HEK293 (cell line): Measurements from ENCODE around the gene C4orf50.

Source experiments
- CTCF ChIA-PET: fragments of 350-600 bp; formaldehyde crosslinking; extraction: SDS; loops from one replicate; lab custom pipeline; 2021; ENCODE audit warnings: antibody characterized with exemption; lab: Yijun Ruan, JAX
- POLR2A ChIA-PET: fragments of 300-600 bp; formaldehyde crosslinking; extraction: SDS; loops from one replicate; lab custom pipeline; 2020; ENCODE audit warnings: antibody characterized with exemption, inconsistent platforms; lab: Yijun Ruan, JAX
- H3K27ac ChIP-seq: fragments of 200-500 bp; sonication (Bioruptor generic); 2 replicates; pipeline ENCODE4 v1.5.1; 2014; ENCODE audit warnings: low read depth, low read length, control low read depth, inconsistent platforms; ENCODE audit errors: extremely low read depth
- H3K36me3 ChIP-seq, 2 experiments: fragments of 200-500 bp in 1 of 2; sonication (Bioruptor generic) in 1 of 2; 1 replicate in 1 of 2; 2 replicates in 1 of 2; pipeline ENCODE4 v1.5.1; 2014 to 2017; ENCODE audit warnings: inconsistent platforms in 2 of 2, low read length in 2 of 2; ENCODE audit not compliant: control insufficient read depth in 2 of 2, insufficient read depth in 1 of 2
- H3K4me1 ChIP-seq: fragments of 200-500 bp; sonication (Bioruptor generic); 2 replicates; pipeline ENCODE4 v1.5.1; 2014; ENCODE audit warnings: mild to moderate bottlenecking, low read length, inconsistent platforms; ENCODE audit not compliant: control insufficient read depth, insufficient read depth
- H3K4me3 ChIP-seq: 2 replicates; pipeline ENCODE4 v1.5.1; 2011; ENCODE audit warnings: low read depth, mild to moderate bottlenecking, control low read depth, low read length, moderate library complexity
- H3K9me3 ChIP-seq: fragments of 200-500 bp; sonication (Bioruptor generic); 2 replicates; pipeline ENCODE4 v1.5.1; 2014; ENCODE audit warnings: low read depth, low read length, inconsistent platforms; ENCODE audit not compliant: control insufficient read depth, insufficient read depth
- FEZF1 ChIP-seq: fragments of 450-650 bp; formaldehyde crosslinking; IDR thresholded peaks from 2 replicates; pipeline ENCODE4 v1.5.1; 2016; ENCODE audit warnings: missing biosample characterization, missing genetic modification characterization
- HIC1 ChIP-seq: fragments of 450-650 bp; formaldehyde crosslinking; IDR thresholded peaks from 2 replicates; pipeline ENCODE4 v1.5.1; 2016; ENCODE audit warnings: missing biosample characterization, missing genetic modification characterization
- MEIS1 ChIP-seq: sonication (generic); formaldehyde crosslinking; IDR thresholded peaks from 2 replicates; pipeline ENCODE4 v1.8.1; 2022; ENCODE audit warnings: missing genetic modification reagents, mild to moderate bottlenecking, borderline replicate concordance
- OVOL3 ChIP-seq: fragments of 450-650 bp; formaldehyde crosslinking; IDR thresholded peaks from 2 replicates; pipeline ENCODE4 v1.5.1; 2016; ENCODE audit warnings: missing biosample characterization, missing genetic modification characterization
- PRDM1 ChIP-seq: fragments of 450-650 bp; formaldehyde crosslinking; IDR thresholded peaks from 2 replicates; pipeline ENCODE4; 2016; ENCODE audit warnings: missing biosample characterization, missing genetic modification characterization
- PRDM10 ChIP-seq: fragments of 450-650 bp; formaldehyde crosslinking; IDR thresholded peaks from 2 replicates; pipeline ENCODE4 v1.5.1; 2016; ENCODE audit warnings: missing biosample characterization, missing genetic modification characterization
- REPIN1 ChIP-seq: fragments of 450-650 bp; formaldehyde crosslinking; IDR thresholded peaks from 2 replicates; pipeline ENCODE4 v1.5.1; 2017; ENCODE audit warnings: missing biosample characterization, missing genetic modification characterization, low read depth
- SALL2 ChIP-seq: fragments of 450-650 bp; formaldehyde crosslinking; IDR thresholded peaks from 2 replicates; pipeline ENCODE4 v1.5.0; 2017; ENCODE audit warnings: missing biosample characterization, mild to moderate bottlenecking, missing genetic modification characterization, borderline replicate concordance
- ZBTB1 ChIP-seq: fragments of 450-650 bp; formaldehyde crosslinking; IDR thresholded peaks from 2 replicates; pipeline ENCODE4 v1.5.1; 2016; ENCODE audit warnings: missing biosample characterization, missing genetic modification characterization
- ZFHX2 ChIP-seq: fragments of 450-650 bp; formaldehyde crosslinking; conservative IDR thresholded peaks from 2 replicates; pipeline ENCODE4 v1.5.1; 2016; ENCODE audit warnings: missing biosample characterization, missing genetic modification characterization
- ZFP3 ChIP-seq: fragments of 450-650 bp; formaldehyde crosslinking; IDR thresholded peaks from 2 replicates; pipeline ENCODE4 v1.5.1; 2016; ENCODE audit warnings: low read depth, missing biosample characterization, missing genetic modification characterization
- ZNF19 ChIP-seq: fragments of 450-650 bp; formaldehyde crosslinking; IDR thresholded peaks from 2 replicates; pipeline ENCODE4; 2016; ENCODE audit warnings: missing biosample characterization, missing genetic modification characterization, low read depth
- ZNF664 ChIP-seq: fragments of 450-650 bp; formaldehyde crosslinking; IDR thresholded peaks from 2 replicates; pipeline ENCODE4 v1.5.1; 2016; ENCODE audit warnings: missing biosample characterization, missing genetic modification characterization
- TF ChIP-seq, protein P1 (sequence below): fragments of 450-650 bp; formaldehyde crosslinking; IDR thresholded peaks from 2 replicates; pipeline ENCODE4 v1.5.1; 2016; ENCODE audit warnings: missing biosample characterization, missing genetic modification characterization
- TF ChIP-seq, protein P2 (sequence below): fragments of 450-650 bp; formaldehyde crosslinking; conservative IDR thresholded peaks from 2 replicates; pipeline ENCODE4 v1.5.1; 2016; ENCODE audit warnings: low read depth, missing biosample characterization, missing genetic modification characterization
- TF ChIP-seq, protein P3 (sequence below): fragments of 450-650 bp; IDR thresholded peaks from 2 replicates; pipeline ENCODE4 v1.5.1; 2018; ENCODE audit warnings: missing biosample characterization, missing genetic modification characterization

The C4orf50 gene

GRCh38 chr4:6023731-6024130 is 5.5 kb upstream of the C4orf50 start:
- Histone ChIP-seq H3K27ac (no peak overlapping the region), H3K9me3 (no peaks in the 10 kb centered on the region), H3K36me3 (no peaks in the 10 kb centered on the region), H3K4me3 (no peak overlapping the region), H3K4me1 (no peaks in the 10 kb centered on the region)
- TF ChIP-seq ZNF664 (no peak), ZBTB1 (tag by site-specific recombination) (no peak), ZFHX2 (tag by site-specific recombination) (no peak), FEZF1 (tag by site-specific recombination) (no peak), MEIS1 (CRISPR knock-in tag) (no peak), ZNF19 (no peak), PRDM1 (tag by site-specific recombination) (no peak), OVOL3 (tag by site-specific recombination) (no peak), HIC1 (tag by site-specific recombination) (no peak), ZFP3 (tag by site-specific recombination) (no peak), REPIN1 (no peak)
- TF ChIP-seq, protein P1, sequence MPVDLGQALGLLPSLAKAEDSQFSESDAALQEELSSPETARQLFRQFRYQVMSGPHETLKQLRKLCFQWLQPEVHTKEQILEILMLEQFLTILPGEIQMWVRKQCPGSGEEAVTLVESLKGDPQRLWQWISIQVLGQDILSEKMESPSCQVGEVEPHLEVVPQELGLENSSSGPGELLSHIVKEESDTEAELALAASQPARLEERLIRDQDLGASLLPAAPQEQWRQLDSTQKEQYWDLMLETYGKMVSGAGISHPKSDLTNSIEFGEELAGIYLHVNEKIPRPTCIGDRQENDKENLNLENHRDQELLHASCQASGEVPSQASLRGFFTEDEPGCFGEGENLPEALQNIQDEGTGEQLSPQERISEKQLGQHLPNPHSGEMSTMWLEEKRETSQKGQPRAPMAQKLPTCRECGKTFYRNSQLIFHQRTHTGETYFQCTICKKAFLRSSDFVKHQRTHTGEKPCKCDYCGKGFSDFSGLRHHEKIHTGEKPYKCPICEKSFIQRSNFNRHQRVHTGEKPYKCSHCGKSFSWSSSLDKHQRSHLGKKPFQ (tag by site-specific recombination), result no peak
- POLR2A ChIA-PET, result no interaction called here
- CTCF ChIA-PET, result no interaction called here

- ChIA-PET POLR2A (no interaction called here), CTCF (interaction anchor here (4.8 kb wide), 1 partner anchor 24 kb away, joined by 42 read pairs; no protein-coding TSS in a partner anchor)
- Histone ChIP-seq H3K27ac (no peak overlapping the region), H3K4me3 (no peak overlapping the region), H3K9me3 (no peaks in the 10 kb centered on the region), H3K36me3 (no peaks in the 10 kb centered on the region), H3K4me1 (no peaks in the 10 kb centered on the region)
- TF ChIP-seq PRDM1 (tag by site-specific recombination), result no peak
- TF ChIP-seq, protein P2, sequence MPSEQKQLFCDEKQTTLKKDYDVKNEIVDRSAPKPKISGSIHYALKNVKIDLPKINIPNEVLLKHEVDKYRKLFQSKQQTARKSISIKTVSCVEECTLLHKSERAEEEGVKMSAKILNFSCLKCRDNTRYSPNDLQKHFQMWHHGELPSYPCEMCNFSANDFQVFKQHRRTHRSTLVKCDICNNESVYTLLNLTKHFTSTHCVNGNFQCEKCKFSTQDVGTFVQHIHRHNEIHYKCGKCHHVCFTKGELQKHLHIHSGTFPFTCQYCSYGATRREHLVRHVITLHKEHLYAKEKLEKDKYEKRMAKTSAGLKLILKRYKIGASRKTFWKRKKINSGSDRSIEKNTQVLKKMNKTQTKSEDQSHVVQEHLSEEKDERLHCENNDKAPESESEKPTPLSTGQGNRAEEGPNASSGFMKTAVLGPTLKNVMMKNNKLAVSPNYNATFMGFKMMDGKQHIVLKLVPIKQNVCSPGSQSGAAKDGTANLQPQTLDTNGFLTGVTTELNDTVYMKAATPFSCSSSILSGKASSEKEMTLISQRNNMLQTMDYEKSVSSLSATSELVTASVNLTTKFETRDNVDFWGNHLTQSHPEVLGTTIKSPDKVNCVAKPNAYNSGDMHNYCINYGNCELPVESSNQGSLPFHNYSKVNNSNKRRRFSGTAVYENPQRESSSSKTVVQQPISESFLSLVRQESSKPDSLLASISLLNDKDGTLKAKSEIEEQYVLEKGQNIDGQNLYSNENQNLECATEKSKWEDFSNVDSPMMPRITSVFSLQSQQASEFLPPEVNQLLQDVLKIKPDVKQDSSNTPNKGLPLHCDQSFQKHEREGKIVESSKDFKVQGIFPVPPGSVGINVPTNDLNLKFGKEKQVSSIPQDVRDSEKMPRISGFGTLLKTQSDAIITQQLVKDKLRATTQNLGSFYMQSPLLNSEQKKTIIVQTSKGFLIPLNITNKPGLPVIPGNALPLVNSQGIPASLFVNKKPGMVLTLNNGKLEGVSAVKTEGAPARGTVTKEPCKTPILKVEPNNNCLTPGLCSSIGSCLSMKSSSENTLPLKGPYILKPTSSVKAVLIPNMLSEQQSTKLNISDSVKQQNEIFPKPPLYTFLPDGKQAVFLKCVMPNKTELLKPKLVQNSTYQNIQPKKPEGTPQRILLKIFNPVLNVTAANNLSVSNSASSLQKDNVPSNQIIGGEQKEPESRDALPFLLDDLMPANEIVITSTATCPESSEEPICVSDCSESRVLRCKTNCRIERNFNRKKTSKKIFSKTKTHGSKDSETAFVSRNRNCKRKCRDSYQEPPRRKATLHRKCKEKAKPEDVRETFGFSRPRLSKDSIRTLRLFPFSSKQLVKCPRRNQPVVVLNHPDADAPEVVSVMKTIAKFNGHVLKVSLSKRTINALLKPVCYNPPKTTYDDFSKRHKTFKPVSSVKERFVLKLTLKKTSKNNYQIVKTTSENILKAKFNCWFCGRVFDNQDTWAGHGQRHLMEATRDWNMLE (tag by site-specific recombination), result no peak
- TF ChIP-seq SALL2 (tag by site-specific recombination), result no peak
- TF ChIP-seq HIC1 (tag by site-specific recombination), result no peak
- TF ChIP-seq, protein P3, sequence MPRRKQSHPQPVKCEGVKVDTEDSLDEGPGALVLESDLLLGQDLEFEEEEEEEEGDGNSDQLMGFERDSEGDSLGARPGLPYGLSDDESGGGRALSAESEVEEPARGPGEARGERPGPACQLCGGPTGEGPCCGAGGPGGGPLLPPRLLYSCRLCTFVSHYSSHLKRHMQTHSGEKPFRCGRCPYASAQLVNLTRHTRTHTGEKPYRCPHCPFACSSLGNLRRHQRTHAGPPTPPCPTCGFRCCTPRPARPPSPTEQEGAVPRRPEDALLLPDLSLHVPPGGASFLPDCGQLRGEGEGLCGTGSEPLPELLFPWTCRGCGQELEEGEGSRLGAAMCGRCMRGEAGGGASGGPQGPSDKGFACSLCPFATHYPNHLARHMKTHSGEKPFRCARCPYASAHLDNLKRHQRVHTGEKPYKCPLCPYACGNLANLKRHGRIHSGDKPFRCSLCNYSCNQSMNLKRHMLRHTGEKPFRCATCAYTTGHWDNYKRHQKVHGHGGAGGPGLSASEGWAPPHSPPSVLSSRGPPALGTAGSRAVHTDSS (tag by site-specific recombination), result no peak
- no peak for TF ChIP-seq PRDM10 (tag by site-specific recombination)
These were observed 4.5 kb upstream of the C4orf50 start for GRCh38 chr4:6022607-6023288.
